Measurements from ENCODE around the gene RBM10. TPM values are rescaled to one million over a fixed set of nuclear protein-coding genes. Genes with fewer than 3 reads are reported as not detected.

RBM10 gene, protein sequence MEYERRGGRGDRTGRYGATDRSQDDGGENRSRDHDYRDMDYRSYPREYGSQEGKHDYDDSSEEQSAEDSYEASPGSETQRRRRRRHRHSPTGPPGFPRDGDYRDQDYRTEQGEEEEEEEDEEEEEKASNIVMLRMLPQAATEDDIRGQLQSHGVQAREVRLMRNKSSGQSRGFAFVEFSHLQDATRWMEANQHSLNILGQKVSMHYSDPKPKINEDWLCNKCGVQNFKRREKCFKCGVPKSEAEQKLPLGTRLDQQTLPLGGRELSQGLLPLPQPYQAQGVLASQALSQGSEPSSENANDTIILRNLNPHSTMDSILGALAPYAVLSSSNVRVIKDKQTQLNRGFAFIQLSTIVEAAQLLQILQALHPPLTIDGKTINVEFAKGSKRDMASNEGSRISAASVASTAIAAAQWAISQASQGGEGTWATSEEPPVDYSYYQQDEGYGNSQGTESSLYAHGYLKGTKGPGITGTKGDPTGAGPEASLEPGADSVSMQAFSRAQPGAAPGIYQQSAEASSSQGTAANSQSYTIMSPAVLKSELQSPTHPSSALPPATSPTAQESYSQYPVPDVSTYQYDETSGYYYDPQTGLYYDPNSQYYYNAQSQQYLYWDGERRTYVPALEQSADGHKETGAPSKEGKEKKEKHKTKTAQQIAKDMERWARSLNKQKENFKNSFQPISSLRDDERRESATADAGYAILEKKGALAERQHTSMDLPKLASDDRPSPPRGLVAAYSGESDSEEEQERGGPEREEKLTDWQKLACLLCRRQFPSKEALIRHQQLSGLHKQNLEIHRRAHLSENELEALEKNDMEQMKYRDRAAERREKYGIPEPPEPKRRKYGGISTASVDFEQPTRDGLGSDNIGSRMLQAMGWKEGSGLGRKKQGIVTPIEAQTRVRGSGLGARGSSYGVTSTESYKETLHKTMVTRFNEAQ
- 10 to 100 TPM; 48.3 to 50.6 TPM for total RNA-seq
- 64.6 TPM for polyA plus RNA-seq (2013, experiment 1 of 2)
- polyA plus RNA-seq (2013, experiment 2 of 2) = 58.3 TPM
- long read RNA-seq, experiment 1, partial matches to known transcripts = 22 of 35 reads
- long read RNA-seq, experiment 1, other reads (novel, unspliced or antisense) = 11 of 35 reads
- long read RNA-seq, experiment 2, transcript RBM10-203 (24 exons, 3,747 nt) = major isoform, 22 of 95 reads
- long read RNA-seq, experiment 2, partial matches to known transcripts = 14 of 95 reads
- long read RNA-seq, experiment 2, other reads (novel, unspliced or antisense) = 54 of 95 reads
- long read RNA-seq, experiment 3, transcript RBM10-202 (23 exons, 3,108 nt) = minor isoform, 5 of 132 reads
- long read RNA-seq, experiment 3, transcript RBM10-206 (23 exons, 3,105 nt) = minor isoform, 10 of 132 reads
- long read RNA-seq, experiment 3, transcript RBM10-203 (24 exons, 3,747 nt) = major isoform, 16 of 132 reads
- long read RNA-seq, experiment 3, partial matches to known transcripts = 39 of 132 reads
- long read RNA-seq, experiment 3, other reads (novel, unspliced or antisense) = 59 of 132 reads
- long read RNA-seq, experiment 4, partial matches to known transcripts = 12 of 13 reads
- long read RNA-seq, experiment 4, other reads (novel, unspliced or antisense) = 1 of 13 reads

DNA sequence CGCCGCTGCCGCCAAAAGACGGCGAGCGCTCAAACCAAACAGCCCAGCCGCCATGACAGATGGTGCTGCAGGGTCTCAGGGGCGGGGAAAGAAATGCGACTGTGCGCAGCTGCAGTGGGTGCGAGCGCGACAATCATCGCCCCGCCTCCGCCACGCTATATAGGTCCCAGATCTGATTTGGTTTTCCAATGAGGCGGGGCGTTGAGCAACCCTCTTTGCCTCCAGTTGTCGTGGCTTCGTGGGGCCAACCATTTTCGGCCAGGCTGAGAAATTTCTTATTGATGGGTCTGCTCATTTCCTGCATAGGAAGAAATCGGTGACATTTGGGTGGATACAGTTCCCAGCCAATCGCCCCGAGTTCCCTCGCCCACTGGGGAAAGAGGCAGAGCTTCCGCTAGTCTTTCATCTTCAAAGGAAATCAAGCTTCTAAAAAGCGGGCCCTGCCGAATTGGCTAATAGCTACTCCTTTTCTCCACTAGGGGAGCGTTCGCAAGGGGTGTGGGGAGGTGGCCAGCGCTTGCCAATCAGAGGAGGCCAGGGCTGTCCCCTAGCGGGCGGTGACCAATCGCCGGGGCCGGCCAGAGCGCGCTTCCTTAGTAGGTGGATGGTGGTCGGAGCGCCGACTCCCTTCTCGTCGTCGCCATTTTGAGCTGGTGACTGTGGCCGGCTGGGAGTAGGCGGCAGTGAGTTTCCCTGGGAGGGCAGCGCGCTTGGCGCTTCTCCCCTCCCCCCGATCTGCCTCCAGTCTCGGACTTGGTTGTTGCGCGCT lies at the start of gene RBM10, which contains the start of gene NDUFB11:
RBM10 (plus strand) TSS at position 596 of the 769 bp plus-strand sequence. CDS start 2,261 bp downstream, outside the sequence.
NDUFB11 (minus strand) TSS at position 77 of the 769 bp plus-strand sequence; CDS start at position 54, 23 bp downstream.
- peak; percentile 96 for DNase-seq
- Mint-ChIP-seq H3K9me3 (peaks cover 56% of the 10 kb centered on the region), H3K27me3 (ENCODE audit: insufficient read depth) (no peaks in the 10 kb centered on the region), H3K36me3 (ENCODE audit: low read depth) (peaks cover 23% of the 10 kb centered on the region), H3K27ac (peak within 1 kb of the TSS; percentile 96), H3K4me3 (peak within 1 kb of the TSS; percentile 95), H3K4me1 (no peaks in the 10 kb centered on the region)
- Histone ChIP-seq H3K4me3 (ENCODE audit: low read length) (peak within 1 kb of the TSS; percentile 87), H3K9me3 (ENCODE audit: control insufficient read depth, low read length) (no peaks in the 10 kb centered on the region), H3K27me3 (ENCODE audit: control insufficient read depth, insufficient read depth, low read length, poor library complexity, severe bottlenecking) (no peaks in the 10 kb centered on the region), H3K4me1 (ENCODE audit: control insufficient read depth, insufficient read depth, low read length) (no peaks in the 10 kb centered on the region), H3K9ac (ENCODE audit: extremely low read depth, low read length, poor library complexity, severe bottlenecking) (peak within 1 kb of the TSS; percentile 80), H3K36me3 (ENCODE audit: control insufficient read depth, insufficient read depth, low read length) (no peaks in the 10 kb centered on the region), H3K27ac (ENCODE audit: low read depth, low read length) (peak within 1 kb of the TSS; percentile 95)
- WGBS, 2 experiments (ENCODE audit: insufficient coverage in 1 of 2, insufficient read length in 1 of 2) = 0 to 2% methylated on average over 8 to 53 of the region's 54 CpGs
- peak; percentile 71 for TF ChIP-seq CTCF (conservative IDR thresholded peaks at IDR 0.05)

GRCh38 chrX:47097018-47097417 lies 48.0 kb upstream of the RBM10 start:
- WGBS, 2 experiments (ENCODE audit: insufficient coverage in 1 of 2, insufficient read length in 1 of 2) = 76% methylated on average over 3 of the region's 4 CpGs; no CpG with 5 or more reads in 1 of the 2 experiments
- TF ChIP-seq CTCF (conservative IDR thresholded peaks at IDR 0.05) = no peak
- Mint-ChIP-seq H3K36me3 (ENCODE audit: low read depth) (peaks cover 4% of the 10 kb centered on the region), H3K27me3 (ENCODE audit: insufficient read depth) (no peaks in the 10 kb centered on the region), H3K4me3 (no peak overlapping the region), H3K4me1 (peaks cover 9% of the 10 kb centered on the region), H3K9me3 (peaks cover 53% of the 10 kb centered on the region), H3K27ac (no peak overlapping the region)
- Histone ChIP-seq H3K4me3 (ENCODE audit: low read length) (no peak overlapping the region), H3K9ac (ENCODE audit: extremely low read depth, low read length, poor library complexity, severe bottlenecking) (no peak overlapping the region), H3K36me3 (ENCODE audit: control insufficient read depth, insufficient read depth, low read length) (no peaks in the 10 kb centered on the region), H3K4me1 (ENCODE audit: control insufficient read depth, insufficient read depth, low read length) (no peaks in the 10 kb centered on the region), H3K27me3 (ENCODE audit: control insufficient read depth, insufficient read depth, low read length, poor library complexity, severe bottlenecking) (no peaks in the 10 kb centered on the region), H3K9me3 (ENCODE audit: control insufficient read depth, low read length) (no peaks in the 10 kb centered on the region), H3K27ac (ENCODE audit: low read depth, low read length) (no peak overlapping the region)
- peak; percentile 34 for DNase-seq
